COR-L47 (cell line): ENCODE measurements around the gene ATG14.
"Not testable (repeated sequence)": the region's sequence is repeated elsewhere in the genome, so short reads cannot be mapped to it uniquely, and the experiment has no call there.

Experiments
- DNase-seq: peaks from one replicate; lab custom pipeline; 2025; lab: John Stamatoyannopoulos, UW

ATG14 gene, protein sequence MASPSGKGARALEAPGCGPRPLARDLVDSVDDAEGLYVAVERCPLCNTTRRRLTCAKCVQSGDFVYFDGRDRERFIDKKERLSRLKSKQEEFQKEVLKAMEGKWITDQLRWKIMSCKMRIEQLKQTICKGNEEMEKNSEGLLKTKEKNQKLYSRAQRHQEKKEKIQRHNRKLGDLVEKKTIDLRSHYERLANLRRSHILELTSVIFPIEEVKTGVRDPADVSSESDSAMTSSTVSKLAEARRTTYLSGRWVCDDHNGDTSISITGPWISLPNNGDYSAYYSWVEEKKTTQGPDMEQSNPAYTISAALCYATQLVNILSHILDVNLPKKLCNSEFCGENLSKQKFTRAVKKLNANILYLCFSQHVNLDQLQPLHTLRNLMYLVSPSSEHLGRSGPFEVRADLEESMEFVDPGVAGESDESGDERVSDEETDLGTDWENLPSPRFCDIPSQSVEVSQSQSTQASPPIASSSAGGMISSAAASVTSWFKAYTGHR

GRCh38 chr14:55411426-55412389, at the start of gene ATG14:
ATG14 (minus strand) TSS chr14:55411830; CDS start chr14:55411822, 8 bp downstream.
- DNase-seq, result peak; percentile 52

DNA sequence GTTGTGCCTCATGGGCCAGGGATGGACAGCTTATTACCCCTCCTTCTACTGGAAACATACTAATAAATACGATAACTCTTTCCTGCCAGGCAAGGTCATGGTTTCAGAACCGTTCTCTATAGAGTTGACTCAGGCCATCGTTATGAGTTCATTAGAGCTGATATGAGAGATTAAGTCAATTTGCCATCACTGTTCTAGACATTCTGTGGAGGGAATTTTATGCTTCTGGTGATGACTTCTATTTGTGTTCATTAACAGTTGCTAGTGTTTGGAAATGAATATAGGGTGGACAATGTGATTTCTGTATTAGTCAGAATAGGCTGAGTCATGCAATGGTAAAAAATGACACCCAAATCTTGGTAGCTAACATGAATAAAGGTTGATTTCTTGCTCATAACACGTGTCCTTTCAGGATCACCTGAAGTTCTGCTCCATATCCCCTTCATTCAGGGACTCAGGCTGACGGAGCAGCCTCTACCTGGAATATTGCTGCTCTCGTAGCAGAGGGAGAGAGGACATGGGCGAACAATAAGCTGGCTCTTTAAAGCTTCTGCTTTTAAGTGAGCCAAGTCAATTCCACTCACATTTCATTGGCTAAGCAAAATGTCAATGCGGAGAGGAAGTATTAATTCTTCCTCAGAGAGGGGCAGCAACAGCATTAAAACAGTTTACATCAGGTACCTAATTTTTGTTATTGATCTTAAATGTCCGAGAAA, 47.3 kb upstream of the ATG14 start:
- no peak for DNase-seq

- no peak for DNase-seq
Measured at GRCh38 chr14:55457496-55457895, 45.9 kb upstream of the ATG14 start.

GRCh38 chr14:55456411-55456810, 44.8 kb upstream of the ATG14 start:
- not testable (repeated sequence) for DNase-seq

GRCh38 chr14:55454264-55455002, 42.8 kb upstream of the ATG14 start:
- peak; percentile 97 for DNase-seq

- no peak for DNase-seq
Measured at GRCh38 chr14:55451950-55452349, 40.3 kb upstream of the ATG14 start.

DNA sequence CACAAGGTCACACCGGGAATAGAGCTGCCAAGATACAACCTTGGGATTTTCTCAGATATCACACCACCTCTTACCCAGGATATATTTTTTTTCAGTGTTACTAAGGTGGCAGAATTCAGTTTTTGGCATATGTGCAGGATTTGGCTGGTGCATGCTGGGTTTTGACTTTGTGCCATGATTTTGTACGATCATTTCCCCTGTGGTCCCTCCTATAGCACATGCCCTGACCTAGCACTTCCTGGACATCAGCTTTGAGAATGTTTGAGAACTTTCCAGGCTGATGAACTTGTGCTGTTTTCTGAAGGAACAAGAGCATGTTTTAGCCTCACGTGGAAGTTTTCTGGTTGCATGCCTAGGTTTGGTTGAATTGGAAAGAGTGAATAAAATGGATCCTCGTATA, 39.8 kb upstream of the ATG14 start:
- DNase-seq, result no peak

DNA sequence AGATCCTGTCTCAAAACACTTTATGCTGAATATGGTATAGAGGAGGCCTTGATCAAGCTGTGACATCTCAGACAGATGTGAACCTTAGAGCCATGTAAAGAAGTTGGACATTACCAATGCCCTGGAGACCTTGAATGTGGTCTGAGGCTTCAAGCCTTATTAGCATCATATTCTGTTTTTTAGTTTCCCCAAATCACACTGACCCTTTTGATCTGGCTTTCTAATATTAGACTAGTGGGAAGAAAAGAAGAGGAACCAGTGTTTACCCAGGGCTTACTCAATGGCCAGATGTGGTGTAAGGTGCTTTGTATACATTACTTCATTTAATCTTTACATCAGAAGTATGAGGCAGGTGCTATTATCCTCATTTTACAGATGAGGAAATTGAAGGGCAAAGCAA, 39.4 kb upstream of the ATG14 start:
- DNase-seq, result no peak

- no peak for DNase-seq
Measured at GRCh38 chr14:55450539-55450938, 38.9 kb upstream of the ATG14 start.

- DNase-seq, result no peak
Measured at GRCh38 chr14:55450124-55450523, 38.5 kb upstream of the ATG14 start.

- no peak for DNase-seq
Measured at GRCh38 chr14:55449116-55449515, 37.5 kb upstream of the ATG14 start.

DNA sequence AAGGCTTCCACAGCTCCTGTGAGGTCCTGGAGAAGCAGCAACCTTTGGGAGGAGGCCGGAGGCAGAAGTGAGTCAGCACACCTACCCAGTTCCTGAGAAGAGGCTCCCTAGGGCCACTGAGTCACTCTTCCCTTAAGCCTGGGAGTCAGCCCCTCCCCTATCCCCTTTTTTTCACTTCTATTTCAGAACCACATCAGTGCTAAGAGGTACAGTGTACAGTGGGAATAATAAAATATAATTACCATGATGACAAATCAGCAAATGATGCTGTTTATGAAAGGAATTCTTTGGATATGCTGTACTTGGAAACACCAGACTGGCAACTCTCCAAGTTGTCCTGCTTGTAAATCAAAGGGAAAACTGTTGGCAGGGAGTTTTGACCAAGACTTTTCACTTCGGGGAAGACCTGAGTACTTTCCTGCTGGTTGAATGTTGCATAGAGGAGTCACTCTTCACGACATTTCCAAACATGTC, 36.5 kb upstream of the ATG14 start:
- peak; percentile 60 for DNase-seq

- no peak for DNase-seq
Measured at GRCh38 chr14:55446833-55447232, 35.2 kb upstream of the ATG14 start.

DNA sequence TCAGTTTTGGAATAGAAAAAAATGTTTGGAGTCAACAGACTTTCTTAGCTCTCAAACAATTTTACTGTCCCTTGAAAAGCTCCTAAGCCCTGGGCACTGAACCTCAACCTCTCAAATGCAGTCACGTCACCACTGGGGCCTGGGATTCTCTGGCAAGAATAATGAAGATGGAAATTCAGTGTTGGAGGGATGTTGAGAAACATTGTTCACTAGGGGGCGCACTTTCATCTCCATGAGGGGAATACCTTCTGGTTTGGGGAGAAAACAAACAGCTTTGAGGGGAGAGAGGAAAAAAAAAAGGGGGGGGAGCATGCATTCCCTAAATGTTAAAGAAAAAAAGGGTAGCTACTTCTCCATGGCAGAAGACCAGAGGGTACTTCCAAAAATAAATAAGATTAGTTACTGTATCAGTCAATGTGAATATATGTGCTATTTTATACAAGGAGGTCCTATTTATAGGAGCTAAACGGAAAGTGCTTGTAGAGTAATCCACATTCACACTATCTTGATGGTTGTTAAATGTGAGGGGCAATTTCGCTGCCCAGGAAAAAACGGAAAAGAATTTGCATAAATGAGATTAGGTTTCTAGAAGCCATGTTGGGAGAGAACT, 34.6 kb upstream of the ATG14 start:
- peak; percentile 79 for DNase-seq

DNA sequence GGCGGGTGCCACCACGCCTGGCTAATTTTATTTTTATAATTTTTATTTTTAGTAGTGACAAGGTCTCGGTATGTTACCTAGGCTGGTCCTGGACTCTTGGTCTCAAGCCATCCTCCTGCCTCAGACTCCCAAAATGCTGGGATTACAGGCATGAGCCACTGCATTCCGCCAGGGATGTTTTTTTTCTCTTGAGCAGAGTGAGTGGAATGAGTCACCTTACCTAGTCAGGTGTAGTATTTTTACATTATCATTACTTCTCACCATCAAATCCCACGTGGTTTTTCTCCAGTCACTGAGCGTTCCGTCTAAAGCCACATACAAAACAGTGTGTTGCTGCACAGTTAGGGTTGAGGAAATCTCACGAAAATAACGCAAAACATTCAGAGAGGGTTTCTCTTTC, 29.7 kb upstream of the ATG14 start:
- DNase-seq, result no peak

- no peak for DNase-seq
Measured at GRCh38 chr14:55440385-55440784, 28.8 kb upstream of the ATG14 start, which contains the start of gene TBPL2. TBPL2 (minus strand) TSS chr14:55440616; CDS start chr14:55440449, 167 bp downstream.

- DNase-seq, result peak; percentile 64
Measured at GRCh38 chr14:55438066-55438683, 26.5 kb upstream of the ATG14 start.

GRCh38 chr14:55436931-55437330, 25.3 kb upstream of the ATG14 start:
- no peak for DNase-seq

DNA sequence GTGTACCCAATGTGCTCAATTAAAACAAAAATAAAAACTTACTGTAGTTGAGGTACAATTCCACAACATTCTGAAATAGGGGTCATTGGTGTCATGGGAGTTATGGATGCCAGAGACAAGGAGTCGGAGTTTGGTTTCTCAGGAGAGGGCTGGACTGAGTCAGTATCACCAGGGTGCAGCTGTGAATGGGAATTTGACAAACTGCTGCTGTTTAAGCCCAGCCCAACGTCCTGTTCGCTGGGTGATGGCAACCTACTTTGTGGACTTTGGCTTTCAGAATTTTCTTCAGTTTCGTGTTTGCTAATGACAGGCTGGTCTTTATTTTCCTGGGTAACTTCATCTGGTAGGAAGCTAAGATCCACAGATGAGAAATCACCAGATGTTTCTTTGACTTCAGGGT, 24.9 kb upstream of the ATG14 start:
- no peak for DNase-seq

GRCh38 chr14:55434805-55435174, 23.2 kb upstream of the ATG14 start:
- DNase-seq, result no peak
